IPS-15b (cell line): ENCODE measurements around the gene RNF7.
"Not testable (repeated sequence)": the region's sequence is repeated elsewhere in the genome, so short reads cannot be mapped to it uniquely, and the experiment has no call there.

Experiments
- H3K27me3 ChIP-seq: one replicate; pipeline ENCODE4 v1.6.1; 2013; ENCODE audit warnings: low read length; ENCODE audit not compliant: control insufficient read depth, insufficient read depth
- H3K36me3 ChIP-seq: one replicate; pipeline ENCODE4 v1.6.1; 2013; ENCODE audit warnings: low read length; ENCODE audit not compliant: control insufficient read depth, insufficient read depth
- H3K4me1 ChIP-seq: one replicate; pipeline ENCODE4 v1.6.1; 2013; ENCODE audit warnings: mild to moderate bottlenecking, low read length; ENCODE audit not compliant: control insufficient read depth, insufficient read depth
- H3K4me3 ChIP-seq: one replicate; pipeline ENCODE4 v1.5.1; 2013; ENCODE audit warnings: low read depth, low read length
- H3K9ac ChIP-seq: one replicate; pipeline ENCODE4 v1.6.1; 2013; ENCODE audit warnings: low read depth, mild to moderate bottlenecking, low read length
- H3K9me3 ChIP-seq: one replicate; pipeline ENCODE4 v1.6.1; 2013; ENCODE audit warnings: mild to moderate bottlenecking, low read length; ENCODE audit not compliant: control insufficient read depth, insufficient read depth

RNF7 gene

GRCh38 chr3:141784531-141784930, 46.4 kb downstream of the RNF7 start:
- Histone ChIP-seq H3K4me3 (no peak overlapping the region), H3K27me3 (no peaks in the 10 kb centered on the region), H3K9ac (no peak overlapping the region), H3K9me3 (no peaks in the 10 kb centered on the region), H3K36me3 (no peaks in the 10 kb centered on the region), H3K4me1 (peaks cover 2% of the 10 kb centered on the region)

- no peaks in the 10 kb centered on the region for H3K4me1 ChIP-seq
- H3K9ac ChIP-seq: no peak overlapping the region
- H3K4me3 ChIP-seq: no peak overlapping the region
- no peaks in the 10 kb centered on the region for H3K27me3 ChIP-seq
- H3K9me3 ChIP-seq: no peaks in the 10 kb centered on the region
- no peaks in the 10 kb centered on the region for H3K36me3 ChIP-seq
These were observed 50.1 kb downstream of the RNF7 start for GRCh38 chr3:141788149-141788548.

GRCh38 chr3:141788750-141789149, 50.7 kb downstream of the RNF7 start:
- not testable (repeated sequence) for H3K4me3 ChIP-seq

GRCh38 chr3:141789281-141789680, 51.2 kb downstream of the RNF7 start:
- no peaks in the 10 kb centered on the region for H3K27me3 ChIP-seq
- H3K4me3 ChIP-seq: no peak overlapping the region
- H3K36me3 ChIP-seq: no peaks in the 10 kb centered on the region
- no peaks in the 10 kb centered on the region for H3K9me3 ChIP-seq
- H3K4me1 ChIP-seq: no peaks in the 10 kb centered on the region
- no peak overlapping the region for H3K9ac ChIP-seq

More at GRCh38 chr3:141788750-141789149, 50.7 kb downstream of the RNF7 start:
- not testable (repeated sequence) for H3K27me3 ChIP-seq, H3K36me3 ChIP-seq, H3K9ac ChIP-seq, H3K4me1 ChIP-seq, H3K9me3 ChIP-seq

- Histone ChIP-seq H3K9ac (no peak overlapping the region), H3K4me1 (no peaks in the 10 kb centered on the region), H3K9me3 (no peaks in the 10 kb centered on the region), H3K27me3 (no peaks in the 10 kb centered on the region), H3K4me3 (no peak overlapping the region), H3K36me3 (no peaks in the 10 kb centered on the region)
These were observed 52.1 kb downstream of the RNF7 start for GRCh38 chr3:141790171-141790570.

- H3K4me1 ChIP-seq: no peaks in the 10 kb centered on the region
- H3K27me3 ChIP-seq: peaks cover 14% of the 10 kb centered on the region
- no peaks in the 10 kb centered on the region for H3K36me3 ChIP-seq
- no peaks in the 10 kb centered on the region for H3K9me3 ChIP-seq
- H3K4me3 ChIP-seq: no peak overlapping the region
- H3K9ac ChIP-seq: no peak overlapping the region
These were observed 54.4 kb downstream of the RNF7 start for GRCh38 chr3:141792495-141792894.

- no peak overlapping the region for H3K4me3 ChIP-seq
- peaks cover 23% of the 10 kb centered on the region for H3K27me3 ChIP-seq
- H3K9ac ChIP-seq: no peak overlapping the region
- H3K36me3 ChIP-seq: no peaks in the 10 kb centered on the region
- H3K4me1 ChIP-seq: peaks cover 4% of the 10 kb centered on the region
- no peaks in the 10 kb centered on the region for H3K9me3 ChIP-seq
These were observed 55.6 kb downstream of the RNF7 start for GRCh38 chr3:141793476-141794260.

- Histone ChIP-seq H3K36me3 (no peaks in the 10 kb centered on the region), H3K4me1 (peaks cover 4% of the 10 kb centered on the region), H3K27me3 (peaks cover 23% of the 10 kb centered on the region), H3K9me3 (no peaks in the 10 kb centered on the region), H3K4me3 (no peak overlapping the region), H3K9ac (no peak overlapping the region)
These were observed 57.2 kb downstream of the RNF7 start for GRCh38 chr3:141795276-141795675.

GRCh38 chr3:141795741-141796080, 57.6 kb downstream of the RNF7 start:
- H3K4me1 ChIP-seq: peaks cover 4% of the 10 kb centered on the region
- H3K27me3 ChIP-seq: peaks cover 23% of the 10 kb centered on the region

GRCh38 chr3:141796081-141796888, 58.2 kb downstream of the RNF7 start:
- Histone ChIP-seq H3K4me1 (peaks cover 4% of the 10 kb centered on the region), H3K27me3 (peaks cover 23% of the 10 kb centered on the region), H3K4me3 (no peak overlapping the region), H3K36me3 (no peaks in the 10 kb centered on the region), H3K9ac (no peak overlapping the region), H3K9me3 (no peaks in the 10 kb centered on the region)

More at GRCh38 chr3:141795741-141796080, 57.6 kb downstream of the RNF7 start:
- Histone ChIP-seq H3K4me3 (no peak overlapping the region), H3K36me3 (no peaks in the 10 kb centered on the region), H3K9ac (no peak overlapping the region), H3K9me3 (no peaks in the 10 kb centered on the region)
